Measurements from ENCODE around the gene ORC3. TPM values are rescaled to one million over a fixed set of nuclear protein-coding genes. Genes with fewer than 3 reads are reported as not detected.

Gene ORC3
- total RNA-seq, 2 donors from 2014 or later, result 14.0 to 16.4 TPM

Other genes with a start within 250 kb of the ORC3 start
- gene C6orf163, start 245.3 kb upstream of the ORC3 start, total RNA-seq, result 1 to 10 TPM; 1.1 to 1.7 TPM
- under 1 TPM in 1 of 2 donors, not detected in 1; 0.20 TPM for gene CFAP206, start 182.2 kb upstream of the ORC3 start, total RNA-seq
- 10 to 100 TPM; 38.0 to 55.3 TPM for gene SLC35A1, start 117.2 kb upstream of the ORC3 start, total RNA-seq
- 10 to 100 TPM; 24.7 to 28.2 TPM for gene RARS2, start 148 bp upstream of the ORC3 start, total RNA-seq
- gene AKIRIN2, start 112.1 kb downstream of the ORC3 start, total RNA-seq, result 10 to 100 TPM; 30.2 to 48.3 TPM

Measured in colonic mucosa (tissue), 2 donors.